ENCODE data around the gene BFSP2.

BFSP2 gene

GRCh38 chr3:133419151-133419909, 19.5 kb downstream of the BFSP2 start:
- DNase-seq (ENCODE audit: low read depth): no peak

GRCh38 chr3:133424937-133425869, 25.3 kb downstream of the BFSP2 start:
- no peak for DNase-seq (ENCODE audit: low read depth)

GRCh38 chr3:133425898-133426297, 26.0 kb downstream of the BFSP2 start:
- no peak for DNase-seq (ENCODE audit: low read depth)

- no peak for DNase-seq (ENCODE audit: low read depth)
Measured at GRCh38 chr3:133426721-133427120, 26.9 kb downstream of the BFSP2 start.

GRCh38 chr3:133428552-133428951, 28.7 kb downstream of the BFSP2 start:
- DNase-seq (ENCODE audit: low read depth): no peak

GRCh38 chr3:133429063-133429462, 29.2 kb downstream of the BFSP2 start:
- DNase-seq (ENCODE audit: low read depth): no peak

GRCh38 chr3:133439563-133439962, 39.7 kb downstream of the BFSP2 start:
- no peak for DNase-seq (ENCODE audit: low read depth)

- DNase-seq (ENCODE audit: low read depth): no peak
Measured at GRCh38 chr3:133440652-133441051, 40.8 kb downstream of the BFSP2 start.

- DNase-seq (ENCODE audit: low read depth): no peak
Measured at GRCh38 chr3:133441867-133442270, 42.0 kb downstream of the BFSP2 start.

- DNase-seq (ENCODE audit: low read depth): no peak
Measured at GRCh38 chr3:133442518-133442917, 42.7 kb downstream of the BFSP2 start.

- no peak for DNase-seq (ENCODE audit: low read depth)
Measured at GRCh38 chr3:133443649-133444422, 44.0 kb downstream of the BFSP2 start.

- DNase-seq (ENCODE audit: low read depth): no peak
Measured at GRCh38 chr3:133444423-133444774, 44.5 kb downstream of the BFSP2 start.

- DNase-seq (ENCODE audit: low read depth): no peak
Measured at GRCh38 chr3:133445108-133445507, 45.3 kb downstream of the BFSP2 start.

- DNase-seq (ENCODE audit: low read depth): no peak
Measured at GRCh38 chr3:133447750-133448477, 48.1 kb downstream of the BFSP2 start.

- DNase-seq (ENCODE audit: low read depth): no peak
Measured at GRCh38 chr3:133448478-133449122, 48.7 kb downstream of the BFSP2 start.

- DNase-seq (ENCODE audit: low read depth): no peak
Measured at GRCh38 chr3:133451309-133451708, 51.5 kb downstream of the BFSP2 start.

GRCh38 chr3:133452641-133453319, 52.9 kb downstream of the BFSP2 start:
- no peak for DNase-seq (ENCODE audit: low read depth)

GRCh38 chr3:133453383-133453782, 53.5 kb downstream of the BFSP2 start:
- DNase-seq (ENCODE audit: low read depth): no peak

- no peak for DNase-seq (ENCODE audit: low read depth)
Measured at GRCh38 chr3:133455281-133455680, 55.4 kb downstream of the BFSP2 start.

GRCh38 chr3:133455960-133456359, 56.1 kb downstream of the BFSP2 start:
- DNase-seq (ENCODE audit: low read depth): no peak

- no peak for DNase-seq (ENCODE audit: low read depth)
Measured at GRCh38 chr3:133457025-133457424, 57.2 kb downstream of the BFSP2 start.
